H1 (cell line): Measurements from ENCODE around the gene GPC6. TPM values are rescaled to one million over a fixed set of nuclear protein-coding genes. Genes with fewer than 3 reads are reported as not detected.

Experiments used
- CTCF ChIA-PET: fragments of 300-600 bp; sonication (Branson Sonifier 250); formaldehyde crosslinking; loops from one replicate; lab custom pipeline; 2021; ENCODE audit not compliant: partially characterized antibody; lab: Charles Lee
- POLR2A ChIA-PET: fragments of 300-600 bp; sonication (Branson Sonifier 250); formaldehyde crosslinking; loops from one replicate; lab custom pipeline; 2021; ENCODE audit warnings: inconsistent platforms; ENCODE audit not compliant: partially characterized antibody; lab: Charles Lee
- DNase-seq, 2 experiments: peaks; one replicate each; pipeline versions ENCODE4 v3.0.0 to v3.0.0-alpha.2; 2010 to 2022; ENCODE audit warnings: low spot score in 2 of 2, low read depth in 1 of 2, mixed read lengths in 1 of 2
- FAIRE-seq: peaks from 2 replicates; lab custom pipeline; 2011; peaks lifted over from hg19 to GRCh38; lab: Jason Lieb, UNC
- H2AFZ ChIP-seq: 2 replicates; pipeline ENCODE4 v1.8.1; 2012; ENCODE audit warnings: low read length, inconsistent platforms
- H2AK5ac ChIP-seq: 2 replicates; pipeline ENCODE4 v1.6.1; 2013; ENCODE audit warnings: low read depth, low read length
- H2BK120ac ChIP-seq: replicated peaks from 2 replicates; pipeline ENCODE3; 2013; ENCODE audit warnings: low read depth, low read length, inconsistent platforms
- H2BK12ac ChIP-seq: 2 replicates; pipeline ENCODE4 v1.6.1; 2013; ENCODE audit warnings: low read depth, low read length
- H2BK15ac ChIP-seq: 2 replicates; pipeline ENCODE4 v1.6.1; 2013; ENCODE audit warnings: low read length
- H2BK20ac ChIP-seq: 2 replicates; pipeline ENCODE4 v1.6.1; 2013; ENCODE audit warnings: low read length
- H2BK5ac ChIP-seq: 2 replicates; pipeline ENCODE4 v1.6.1; 2013; ENCODE audit warnings: low read depth, low read length
- H3K14ac ChIP-seq: 2 replicates; pipeline ENCODE4 v1.6.1; 2013; ENCODE audit warnings: inconsistent platforms; ENCODE audit not compliant: insufficient read length
- H3K18ac ChIP-seq: 2 replicates; pipeline ENCODE4 v1.6.1; 2013; ENCODE audit warnings: low read length; ENCODE audit errors: extremely low read depth
- H3K23ac ChIP-seq: 2 replicates; pipeline ENCODE4 v1.6.1; 2013; ENCODE audit warnings: inconsistent platforms; ENCODE audit not compliant: insufficient read length
- H3K23me2 ChIP-seq: 2 replicates; pipeline ENCODE4 v1.6.1; 2013; ENCODE audit warnings: low read depth, low read length
- H3K27ac ChIP-seq: 2 replicates; pipeline ENCODE4 v1.6.1; 2011; ENCODE audit warnings: low read depth, low read length, inconsistent platforms
- H3K27me3 ChIP-seq, 4 experiments: replicated peaks in 1 of 4; 1 replicate in 1 of 4; 2 replicates in 3 of 4; pipeline versions ENCODE4 v1.6.1 to v1.8.1; 2011 to 2013; ENCODE audit warnings: low read length in 3 of 4, mild to moderate bottlenecking in 3 of 4, inconsistent platforms in 2 of 4, mixed read lengths in 2 of 4, moderate library complexity in 1 of 4; ENCODE audit not compliant: control insufficient read depth in 3 of 4, insufficient read depth in 3 of 4; ENCODE audit errors: extremely low read depth in 1 of 4
- H3K36me3 ChIP-seq, 4 experiments: 2 replicates each; pipeline versions ENCODE4 v1.6.1 to v1.8.1; 2011 to 2013; ENCODE audit warnings: mild to moderate bottlenecking in 4 of 4, low read length in 3 of 4, moderate library complexity in 2 of 4, control low read depth in 1 of 4, inconsistent platforms in 1 of 4; ENCODE audit not compliant: insufficient read depth in 4 of 4, control insufficient read depth in 2 of 4
- H3K4ac ChIP-seq: replicated peaks from 2 replicates; pipeline ENCODE3; 2013; ENCODE audit warnings: low read length, low read depth, mixed read lengths, inconsistent platforms; ENCODE audit not compliant: insufficient read length
- H3K4me1 ChIP-seq, 4 experiments: replicated peaks in 1 of 4; 1 replicate in 1 of 4; 2 replicates in 3 of 4; pipeline versions ENCODE4 v1.6.1 to v1.8.1; 2011 to 2013; ENCODE audit warnings: low read length in 3 of 4, inconsistent platforms in 2 of 4, mixed read lengths in 1 of 4; ENCODE audit not compliant: insufficient read depth in 4 of 4, control insufficient read depth in 3 of 4
- H3K4me2 ChIP-seq, 2 experiments: 2 replicates each; pipeline versions ENCODE4 v1.6.1 to v1.8.1; 2011 to 2013; ENCODE audit warnings: low read depth in 2 of 2, low read length in 2 of 2, control low read depth in 1 of 2, inconsistent platforms in 1 of 2, mild to moderate bottlenecking in 1 of 2; ENCODE audit not compliant: insufficient read depth in 1 of 2
- H3K4me3 ChIP-seq, 4 experiments: fragments of 200-600, 300-600 bp in 1 of 4; sonication (generic), shearing (Covaris generic), sonication (Bioruptor Twin) in 1 of 4; 2 replicates each; pipeline versions ENCODE4 v1.5.1 to v1.8.1; 2011 to 2016; ENCODE audit warnings: low read length in 4 of 4, low read depth in 3 of 4, control low read depth in 2 of 4, inconsistent platforms in 2 of 4, mild to moderate bottlenecking in 2 of 4, mixed read lengths in 1 of 4, moderate library complexity in 1 of 4; ENCODE audit not compliant: insufficient read depth in 2 of 4; ENCODE audit errors: extremely low read depth in 1 of 4
- H3K56ac ChIP-seq: replicated peaks from 2 replicates; pipeline ENCODE3; 2013; ENCODE audit warnings: low read depth, mild to moderate bottlenecking, mixed read lengths, low read length, inconsistent platforms; ENCODE audit not compliant: insufficient read length
- H3K79me1 ChIP-seq: 2 replicates; pipeline ENCODE4 v1.6.1; 2013; ENCODE audit warnings: low read depth, low read length, control low read depth
- H3K79me2 ChIP-seq, 2 experiments: 2 replicates each; pipeline versions ENCODE4 v1.6.1 to v1.8.1; 2012 to 2013; ENCODE audit warnings: low read length in 2 of 2, mild to moderate bottlenecking in 2 of 2, inconsistent platforms in 1 of 2; ENCODE audit not compliant: insufficient read depth in 2 of 2, control insufficient read depth in 1 of 2
- H3K9ac ChIP-seq, 4 experiments: replicated peaks in 1 of 4; 1 replicate in 1 of 4; 2 replicates in 3 of 4; pipeline versions ENCODE4 v1.6.1 to v1.8.1; 2011 to 2013; ENCODE audit warnings: low read depth in 3 of 4, low read length in 3 of 4, control low read depth in 2 of 4, mild to moderate bottlenecking in 2 of 4, moderate library complexity in 2 of 4, inconsistent platforms in 1 of 4; ENCODE audit errors: extremely low read depth in 1 of 4
- H3K9me3 ChIP-seq, 2 experiments: 2 replicates each; pipeline versions ENCODE4 v1.6.1 to v1.8.1; 2012 to 2013; ENCODE audit warnings: mild to moderate bottlenecking in 2 of 2, moderate library complexity in 2 of 2, control low read depth in 1 of 2, inconsistent platforms in 1 of 2, low read depth in 1 of 2, low read length in 1 of 2, mixed read lengths in 1 of 2; ENCODE audit not compliant: insufficient read depth in 2 of 2
- H4K20me1 ChIP-seq, 2 experiments: replicated peaks in 1 of 2; 2 replicates each; pipeline versions ENCODE3 to v1.8.1; 2011 to 2013; ENCODE audit warnings: inconsistent platforms in 2 of 2, low read length in 2 of 2, mild to moderate bottlenecking in 1 of 2; ENCODE audit not compliant: insufficient read depth in 2 of 2, control insufficient read depth in 1 of 2
- H4K5ac ChIP-seq: 2 replicates; pipeline ENCODE4 v1.6.1; 2013; ENCODE audit warnings: low read length, low read depth, mixed read lengths, inconsistent platforms; ENCODE audit not compliant: insufficient read length
- H4K8ac ChIP-seq: 2 replicates; pipeline ENCODE4 v1.8.0; 2013; ENCODE audit warnings: mild to moderate bottlenecking, moderate library complexity, low read length, inconsistent platforms; ENCODE audit not compliant: insufficient read depth; ENCODE audit errors: extremely low read depth
- H4K91ac ChIP-seq: replicated peaks from 2 replicates; pipeline ENCODE3; 2013; ENCODE audit warnings: low read length, mixed read lengths, inconsistent platforms; ENCODE audit not compliant: insufficient read length
- BRCA1 ChIP-seq: IDR thresholded peaks from 2 replicates; pipeline ENCODE4 v1.6.1; 2012; ENCODE audit warnings: low read depth, low read length, improper control_type of control experiment
- EGR1 ChIP-seq: IDR thresholded peaks from 2 replicates; pipeline ENCODE4 v1.6.1; 2011; ENCODE audit warnings: low read depth, low read length, borderline replicate concordance
- GTF2F1 ChIP-seq: IDR thresholded peaks from 2 replicates; pipeline ENCODE4 v1.6.1; 2012; ENCODE audit warnings: low read depth, low read length, improper control_type of control experiment, borderline replicate concordance
- HDAC6 ChIP-seq: IDR thresholded peaks from one replicate; pipeline ENCODE4 v1.7.1; 2012; ENCODE audit warnings: low read depth, mild to moderate bottlenecking, inconsistent platforms, low read length, moderate library complexity
- RAD21 ChIP-seq, 2 experiments: IDR thresholded peaks in 1 of 2; conservative IDR thresholded peaks in 1 of 2; 2 replicates each; pipeline ENCODE4 v1.6.1; 2011; ENCODE audit warnings: low read depth in 2 of 2, low read length in 2 of 2, improper control_type of control experiment in 1 of 2, inconsistent platforms in 1 of 2, mild to moderate bottlenecking in 1 of 2, moderate library complexity in 1 of 2
- SIRT6 ChIP-seq: IDR thresholded peaks from one replicate; pipeline ENCODE4 v1.7.1; 2012; ENCODE audit warnings: low read length, inconsistent platforms
- SIX5 ChIP-seq: IDR thresholded peaks from 2 replicates; pipeline ENCODE4 v1.6.1; 2011; ENCODE audit warnings: mild to moderate bottlenecking, low read depth, low read length
- TBP ChIP-seq: IDR thresholded peaks from 2 replicates; pipeline ENCODE4 v1.6.1; 2011; ENCODE audit warnings: low read depth, low read length, improper control_type of control experiment
- WGBS, 2 experiments: shearing (Covaris generic) in 1 of 2; methylation state at CpG; one replicate each; pipeline versions ENCODE4 v1.1.6 to v1.1.7; 2013 to 2015; ENCODE audit warnings: low lambda C conversion rate in 2 of 2, mixed read lengths in 2 of 2, inconsistent platforms in 1 of 2, low coverage in 1 of 2, missing lambda C conversion rate in 1 of 2; ENCODE audit not compliant: insufficient replicate concordance in 2 of 2, insufficient coverage in 1 of 2, insufficient read length in 1 of 2; ENCODE audit errors: extremely low coverage in 1 of 2, missing lambda C conversion rate in 1 of 2; 5-methylcytosine and 5-hydroxymethylcytosine counted together
- polyA plus RNA-seq, 7 experiments: library from polyadenylated mRNA; depleted of rRNA in 3 of 7; stranded (reverse) in 5 of 7; unstranded in 2 of 7; fragments of >200 nt in 5 of 7; fragments of 200-250 nt in 2 of 7; gene quantifications; 1 replicate in 5 of 7; 2 replicates in 1 of 7; 4 replicates in 1 of 7; pipeline versions ENCODE4 v1.2.1 to v1.2.3, GENCODE V29; 2011 to 2013; ENCODE audit warnings: missing spikeins in 2 of 7, mixed read lengths in 2 of 7
- total RNA-seq: library from RNA; stranded (reverse); fragmentation: NEBNext Ultra II Directional; extraction: Animal tissue kit (Norgen Biotek cat#: 25700); gene quantifications from 2 replicates; pipeline ENCODE4 v1.2.1, GENCODE V29; 2021

The GPC6 gene
- total and polyA plus RNA-seq, 2 of the 8 experiments (the other 6 are each of a cell fraction or from before 2014, with no cell fraction given): 5.4 to 12.0 TPM

DNA sequence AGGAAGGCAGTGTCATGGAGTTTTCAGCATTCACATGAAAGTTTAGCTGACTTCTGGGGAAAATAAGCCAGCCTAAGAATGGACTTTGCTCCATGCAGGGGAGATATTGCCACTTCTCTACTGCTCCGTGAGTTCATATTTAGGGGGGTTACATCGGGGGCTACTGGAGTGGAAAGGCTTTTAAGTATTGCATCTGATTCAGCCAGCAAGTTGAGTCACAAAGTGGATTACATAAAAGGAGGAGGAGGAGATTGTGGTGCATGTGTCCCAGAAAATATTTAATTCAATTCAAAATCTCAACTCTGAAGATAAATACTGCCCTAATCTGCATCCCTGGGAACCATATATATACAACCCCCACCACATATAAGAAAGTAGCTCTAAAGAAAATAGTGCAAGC is 635.7 kb downstream of the GPC6 start:
- Histone ChIP-seq H3K27me3 (no peaks in the 10 kb centered on the region), H4K91ac (no peak overlapping the region), H2BK15ac (no peak overlapping the region), H2AK5ac (no peak overlapping the region), H3K4ac (no peak overlapping the region), H2BK12ac (no peak overlapping the region), H3K27ac (no peak overlapping the region), H3K9ac (no peak overlapping the region), H4K8ac (no peak overlapping the region), H3K4me3 (no peak overlapping the region), H2BK120ac (no peak overlapping the region), H3K9me3 (no peaks in the 10 kb centered on the region), H3K23me2 (no peaks in the 10 kb centered on the region), H2AFZ (no peak overlapping the region), H3K4me1 (peaks cover 0 to 3% (median 0%) of the 10 kb centered on the region in 4 experiments; a peak in 1 of 7 replicates), H3K18ac (no peak overlapping the region), H3K23ac (no peak overlapping the region), H2BK5ac (no peak overlapping the region), H3K4me2 (no peak overlapping the region), H4K20me1 (no peaks in the 10 kb centered on the region), H4K5ac (no peak overlapping the region), H3K36me3 (no peaks in the 10 kb centered on the region), H3K14ac (no peak overlapping the region), H3K79me1 (no peaks in the 10 kb centered on the region), H2BK20ac (no peak overlapping the region), H3K79me2 (no peaks in the 10 kb centered on the region), H3K56ac (no peak overlapping the region)
- TF ChIP-seq TBP (no peak), EGR1 (no peak), BRCA1 (no peak), RAD21 (IDR thresholded peaks at IDR 0.05 in 1 of 2, conservative IDR thresholded peaks at IDR 0.05 in 1 of 2; ENCODE audit: low read depth in 2 of 2, low read length in 2 of 2) (no peak), SIRT6 (no peak), SIX5 (no peak), GTF2F1 (no peak), HDAC6 (no peak)
- ChIA-PET POLR2A (no interaction called here), CTCF (no interaction called here)
- DNase-seq (no peak), FAIRE-seq (no peak)
- WGBS, 2 experiments: 94% methylated on average over 2 of the region's 2 CpGs; no CpG with 5 or more reads in 1 of the 2 experiments
